ENCODE results near the gene LZTFL1.
A peak's percentile ranks its signal among the peaks of the same experiment; 100 is the strongest.

- TF ChIP-seq CTCF (IDR thresholded peaks at IDR 0.05) (peak in 3 of 6 experiments; percentile 26 to 45 (median 38)), POLR2A (IDR thresholded peaks at IDR 0.05) (no peak)
Measured at GRCh38 chr3:45832699-45833098, 9.2 kb downstream of the LZTFL1 start.

All from esophagus squamous epithelium (tissue), 4 donors.